ENCODE data around the gene FGD3. TPM values are rescaled to one million over a fixed set of nuclear protein-coding genes. Genes with fewer than 3 reads are reported as not detected.

The FGD3 gene
- total and polyA plus RNA-seq, 2 of the 8 experiments (the other 6 are each of a cell fraction or from before 2014, with no cell fraction given): 1.4 to 1.9 TPM

GRCh38 chr9:92973700-92974099 is 26.4 kb downstream of the FGD3 start:
- Histone ChIP-seq H2BK5ac (ENCODE audit: low read depth, low read length) (no peak overlapping the region), H3K18ac (ENCODE audit: extremely low read depth, low read length) (no peak overlapping the region), H3K4ac (replicated peaks; ENCODE audit: insufficient read length, low read depth, low read length) (peak overlapping the region; percentile 57), H3K79me2 (ENCODE audit: control insufficient read depth in 1 of 2, insufficient read depth in 2 of 2, low read length in 2 of 2) (no peaks in the 10 kb centered on the region), H3K14ac (ENCODE audit: insufficient read length) (no peak overlapping the region), H3K27me3 (replicated peaks in 1 of 4; ENCODE audit: control insufficient read depth in 3 of 4, extremely low read depth in 1 of 4, insufficient read depth in 3 of 4, low read length in 3 of 4) (no peaks in the 10 kb centered on the region; a peak in 1 of 7 replicates), H2BK15ac (ENCODE audit: low read length) (0 out of 2 replicates have a peak overlapping the region, but pooled peaks have one; percentile 50), H2AFZ (ENCODE audit: low read length) (no peak overlapping the region), H3K56ac (replicated peaks; ENCODE audit: insufficient read length, low read depth, low read length) (no peak overlapping the region), H3K36me3 (ENCODE audit: control insufficient read depth in 2 of 4, insufficient read depth in 4 of 4, low read length in 3 of 4) (no peaks in the 10 kb centered on the region), H3K27ac (ENCODE audit: low read depth, low read length) (no peak overlapping the region), H3K4me3 (ENCODE audit: extremely low read depth in 1 of 4, insufficient read depth in 2 of 4, low read depth in 3 of 4, low read length in 4 of 4) (no peak overlapping the region), H2BK12ac (ENCODE audit: low read depth, low read length) (no peak overlapping the region), H2BK120ac (replicated peaks; ENCODE audit: low read depth, low read length) (no peak overlapping the region), H3K9ac (replicated peaks in 1 of 4; ENCODE audit: extremely low read depth in 1 of 4, low read depth in 3 of 4, low read length in 3 of 4) (no peak overlapping the region), H4K5ac (ENCODE audit: insufficient read length, low read depth, low read length) (no peak overlapping the region), H3K79me1 (ENCODE audit: low read depth, low read length) (no peaks in the 10 kb centered on the region; the same call in 1 of the 2 replicates), H3K9me3 (ENCODE audit: insufficient read depth in 2 of 2, low read depth in 1 of 2, low read length in 1 of 2) (no peaks in the 10 kb centered on the region), H4K91ac (replicated peaks; ENCODE audit: insufficient read length, low read length) (peak overlapping the region; percentile 5), H3K23me2 (ENCODE audit: low read depth, low read length) (no peaks in the 10 kb centered on the region), H3K4me1 (replicated peaks in 1 of 4; ENCODE audit: control insufficient read depth in 3 of 4, insufficient read depth in 4 of 4, low read length in 3 of 4) (peaks cover 16 to 38% (median 21%) of the 10 kb centered on the region in 4 experiments), H4K20me1 (replicated peaks in 1 of 2; ENCODE audit: control insufficient read depth in 1 of 2, insufficient read depth in 2 of 2, low read length in 2 of 2) (no peaks in the 10 kb centered on the region), H2BK20ac (ENCODE audit: low read length) (peak overlapping the region; percentile 83; the same call in 1 of the 2 replicates), H2AK5ac (ENCODE audit: low read depth, low read length) (no peak overlapping the region), H4K8ac (ENCODE audit: extremely low read depth, insufficient read depth, low read length) (no peak overlapping the region), H3K23ac (ENCODE audit: insufficient read length) (no peak overlapping the region), H3K4me2 (ENCODE audit: insufficient read depth in 1 of 2, low read depth in 2 of 2, low read length in 2 of 2) (no peak overlapping the region)
- WGBS, 2 experiments (ENCODE audit: extremely low coverage in 1 of 2, insufficient coverage in 1 of 2, insufficient read length in 1 of 2, insufficient replicate concordance in 2 of 2, low coverage in 1 of 2, low lambda C conversion rate in 2 of 2, missing lambda C conversion rate in 1 of 2): 90% methylated on average over 7 of the region's 7 CpGs; no CpG with 5 or more reads in 1 of the 2 experiments
- CTCF ChIA-PET (ENCODE audit: partially characterized antibody): interaction anchor here (0.9 to 1.6 kb wide), 3 partner anchors 11 to 30 kb away, joined by 4 to 12 read pairs (median 6); no protein-coding TSS in a partner anchor
- TF ChIP-seq EZH2 (IDR thresholded peaks at IDR 0.05; ENCODE audit: low read depth, low read length, severe bottlenecking) (no peak), SP1 (IDR thresholded peaks at IDR 0.05; ENCODE audit: low read depth, low read length) (no peak), CTBP2 (IDR thresholded peaks at IDR 0.05; ENCODE audit: borderline replicate concordance, insufficient read depth, insufficient read length, low read length) (no peak), TAF1 (IDR thresholded peaks at IDR 0.05; ENCODE audit: low read depth, low read length) (no peak), TEAD4 (IDR thresholded peaks at IDR 0.05; ENCODE audit: low read depth, low read length) (no peak), SIRT6 (IDR thresholded peaks at IDR 0.05; ENCODE audit: low read length) (no peak), BACH1 (IDR thresholded peaks at IDR 0.05; ENCODE audit: low read length) (no peak), RBBP5 (IDR thresholded peaks at IDR 0.05; ENCODE audit: borderline replicate concordance, low read depth, low read length) (no peak)
- POLR2A ChIA-PET (ENCODE audit: partially characterized antibody): interaction anchor here (1.0 kb wide), 1 partner anchor 16 kb away, joined by 3 read pairs; no protein-coding TSS in a partner anchor
- FAIRE-seq (no peak), DNase-seq (ENCODE audit: low read depth in 1 of 2, low spot score in 2 of 2) (peak in 1 of 2 experiments; percentile 22)

Measured in H1 (cell line).